OCI-LY7 (cell line): Measurements from ENCODE around the gene TMEM239.
"Not testable (repeated sequence)": the region's sequence is repeated elsewhere in the genome, so short reads cannot be mapped to it uniquely, and the experiment has no call there.

ENCODE experiments used
- CTCF ChIP-seq: fragments of 200-600 bp; sonication (generic); conservative IDR thresholded peaks from 2 replicates; pipeline ENCODE4 v1.5.1; 2014; ENCODE audit warnings: mild to moderate bottlenecking, antibody characterized with exemption, low read length, moderate library complexity, mixed read lengths
- EZH2phosphoT487 ChIP-seq: fragments of 200-600 bp; sonication (generic); IDR thresholded peaks from 2 replicates; pipeline ENCODE4 v1.6.1; 2018; ENCODE audit warnings: low read depth, borderline replicate concordance, mild to moderate bottlenecking, mixed run types, antibody characterized with exemption, low read length, moderate library complexity, mixed read lengths

GRCh38 chr20:2770091-2770490 lies 46.1 kb upstream of the TMEM239 start:
- not testable (repeated sequence) for TF ChIP-seq CTCF, EZH2phosphoT487
